ENCODE results near the gene TMEM135. TPM values are rescaled to one million over a fixed set of nuclear protein-coding genes. Genes with fewer than 3 reads are reported as not detected.

TMEM135 gene
- total RNA-seq, 1 donor, result 35.8 TPM

DNA sequence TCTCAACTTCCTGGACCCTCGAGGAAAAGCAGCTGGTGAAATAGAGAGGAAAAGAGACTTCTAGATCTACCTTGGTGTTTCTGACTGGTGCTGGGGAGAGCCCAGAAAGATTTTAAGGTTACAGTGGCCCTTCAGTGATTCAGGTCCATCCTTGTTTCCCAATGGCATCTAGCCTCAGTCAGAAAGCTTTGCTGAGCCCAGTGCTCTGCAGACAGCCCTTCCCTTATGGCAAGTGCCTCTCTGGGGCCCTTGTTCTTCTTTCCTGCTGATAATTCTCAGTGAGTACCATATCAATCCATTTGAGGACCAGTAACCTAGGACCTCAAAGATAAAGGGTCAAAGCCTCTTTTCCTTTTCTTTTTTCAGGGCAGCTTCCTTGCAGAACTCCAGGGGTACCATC lies 25.1 kb upstream of the TMEM135 start:
- TF ChIP-seq, protein P1, sequence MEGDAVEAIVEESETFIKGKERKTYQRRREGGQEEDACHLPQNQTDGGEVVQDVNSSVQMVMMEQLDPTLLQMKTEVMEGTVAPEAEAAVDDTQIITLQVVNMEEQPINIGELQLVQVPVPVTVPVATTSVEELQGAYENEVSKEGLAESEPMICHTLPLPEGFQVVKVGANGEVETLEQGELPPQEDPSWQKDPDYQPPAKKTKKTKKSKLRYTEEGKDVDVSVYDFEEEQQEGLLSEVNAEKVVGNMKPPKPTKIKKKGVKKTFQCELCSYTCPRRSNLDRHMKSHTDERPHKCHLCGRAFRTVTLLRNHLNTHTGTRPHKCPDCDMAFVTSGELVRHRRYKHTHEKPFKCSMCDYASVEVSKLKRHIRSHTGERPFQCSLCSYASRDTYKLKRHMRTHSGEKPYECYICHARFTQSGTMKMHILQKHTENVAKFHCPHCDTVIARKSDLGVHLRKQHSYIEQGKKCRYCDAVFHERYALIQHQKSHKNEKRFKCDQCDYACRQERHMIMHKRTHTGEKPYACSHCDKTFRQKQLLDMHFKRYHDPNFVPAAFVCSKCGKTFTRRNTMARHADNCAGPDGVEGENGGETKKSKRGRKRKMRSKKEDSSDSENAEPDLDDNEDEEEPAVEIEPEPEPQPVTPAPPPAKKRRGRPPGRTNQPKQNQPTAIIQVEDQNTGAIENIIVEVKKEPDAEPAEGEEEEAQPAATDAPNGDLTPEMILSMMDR (IDR thresholded peaks at IDR 0.05; ENCODE audit: extremely low read depth, low read depth, low read length), result no peak
- DNase-seq (ENCODE audit: insufficient read length, low spot score, missing footprints), result no peak

DNA sequence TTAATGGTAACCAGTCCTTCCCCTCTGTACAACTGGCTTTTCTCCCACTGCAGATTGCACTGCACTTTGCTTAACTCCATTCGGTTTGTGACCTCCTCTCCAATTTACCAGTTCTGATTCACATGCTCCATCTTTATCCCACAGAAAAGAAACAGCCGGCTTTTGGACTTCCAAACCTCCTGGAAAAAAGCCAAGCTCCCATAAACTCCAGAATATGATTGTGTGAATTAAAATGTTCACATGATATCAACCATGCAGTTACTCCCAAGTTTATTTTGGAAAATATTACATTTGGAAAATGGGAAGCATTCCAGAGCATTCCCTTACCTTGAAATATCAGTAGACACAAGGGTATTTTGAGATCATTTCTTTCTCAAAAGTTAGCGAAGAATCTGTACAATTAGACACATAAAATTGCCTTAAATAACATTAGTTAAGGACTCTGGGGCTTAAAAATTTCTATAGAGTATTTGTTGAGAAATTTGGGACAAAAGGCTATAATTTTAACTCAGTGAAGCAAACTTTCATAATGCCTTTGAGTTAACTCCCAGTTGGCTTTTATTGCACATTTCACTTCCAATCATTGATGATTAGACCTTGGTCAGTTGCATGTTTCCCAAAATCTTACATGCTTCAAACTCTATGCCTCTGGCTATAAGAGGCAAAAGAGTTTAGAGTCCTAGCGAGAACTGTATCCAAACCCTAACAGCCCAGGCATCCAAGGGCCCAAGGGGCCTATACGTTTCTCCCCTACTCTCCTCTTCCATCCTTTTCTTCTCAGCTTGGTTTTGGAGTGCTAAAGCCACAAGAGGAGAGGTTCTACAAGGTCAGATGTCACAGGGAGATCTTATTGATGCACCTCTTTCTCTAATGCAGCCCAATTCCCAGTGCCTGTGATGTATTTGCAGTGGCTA lies 23.6 kb upstream of the TMEM135 start:
- H3K4me1 ChIP-seq (ENCODE audit: insufficient read depth, low read length), result no peaks in the 10 kb centered on the region
- H3K27ac ChIP-seq (ENCODE audit: low read depth, low read length), result no peak overlapping the region
- H4K20me1 ChIP-seq (ENCODE audit: insufficient read depth, low read length), result no peaks in the 10 kb centered on the region
- H3K9me3 ChIP-seq (ENCODE audit: low read depth, low read length), result no peaks in the 10 kb centered on the region
- H3K27me3 ChIP-seq (ENCODE audit: insufficient read depth, low read length), result no peaks in the 10 kb centered on the region
- no peaks in the 10 kb centered on the region for H3K36me3 ChIP-seq (ENCODE audit: insufficient read depth, low read length)
- peak; percentile 51 for DNase-seq (ENCODE audit: insufficient read length, low spot score, missing footprints)
- H2AFZ ChIP-seq (ENCODE audit: low read length), result no peak overlapping the region
- no peaks in the 10 kb centered on the region for H3K79me2 ChIP-seq (ENCODE audit: insufficient read depth, low read length)
- TF ChIP-seq, protein P1 (IDR thresholded peaks at IDR 0.05; ENCODE audit: extremely low read depth, low read depth, low read length), result no peak
- no peak overlapping the region for H3K4me3 ChIP-seq (ENCODE audit: insufficient read depth, low read length)
- H3K4me2 ChIP-seq (ENCODE audit: insufficient read depth, low read length), result no peak overlapping the region

More for the DNA sequence above, 25.1 kb upstream of the TMEM135 start:
- Histone ChIP-seq H3K4me2 (ENCODE audit: insufficient read depth, low read length) (no peak overlapping the region), H3K27ac (ENCODE audit: low read depth, low read length) (no peak overlapping the region), H3K27me3 (ENCODE audit: insufficient read depth, low read length) (no peaks in the 10 kb centered on the region), H2AFZ (ENCODE audit: low read length) (no peak overlapping the region), H3K36me3 (ENCODE audit: insufficient read depth, low read length) (no peaks in the 10 kb centered on the region), H3K4me1 (ENCODE audit: insufficient read depth, low read length) (peaks cover 6% of the 10 kb centered on the region), H3K79me2 (ENCODE audit: insufficient read depth, low read length) (no peaks in the 10 kb centered on the region), H3K4me3 (ENCODE audit: insufficient read depth, low read length) (no peak overlapping the region), H4K20me1 (ENCODE audit: insufficient read depth, low read length) (no peaks in the 10 kb centered on the region), H3K9me3 (ENCODE audit: low read depth, low read length) (no peaks in the 10 kb centered on the region)

DNA sequence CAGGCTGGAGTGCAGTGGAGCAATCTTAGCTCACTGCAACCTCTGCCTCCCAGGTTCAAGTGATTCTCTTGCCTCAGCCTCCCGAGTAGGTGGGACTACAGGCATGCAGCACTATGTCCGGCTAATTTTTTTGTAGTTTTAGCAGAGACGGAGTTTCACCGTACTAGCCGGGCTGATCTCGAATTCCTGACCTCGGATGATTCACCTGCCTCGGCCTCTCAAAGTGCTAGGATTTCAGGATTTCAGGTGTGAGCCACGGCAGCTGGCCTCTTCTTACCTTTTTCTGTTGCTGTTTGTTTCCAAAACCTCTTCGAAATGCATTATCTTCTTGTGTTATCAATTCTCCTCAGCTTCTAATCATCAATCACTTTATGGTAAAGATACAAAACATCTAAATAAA lies 22.1 kb upstream of the TMEM135 start:
- H2AFZ ChIP-seq (ENCODE audit: low read length), result no peak overlapping the region
- no peaks in the 10 kb centered on the region for H3K9me3 ChIP-seq (ENCODE audit: low read depth, low read length)
- no peak for DNase-seq (ENCODE audit: insufficient read length, low spot score, missing footprints)
- no peak overlapping the region for H3K27ac ChIP-seq (ENCODE audit: low read depth, low read length)
- H4K20me1 ChIP-seq (ENCODE audit: insufficient read depth, low read length), result no peaks in the 10 kb centered on the region
- no peak overlapping the region for H3K4me3 ChIP-seq (ENCODE audit: insufficient read depth, low read length)
- H3K27me3 ChIP-seq (ENCODE audit: insufficient read depth, low read length), result no peaks in the 10 kb centered on the region
- H3K36me3 ChIP-seq (ENCODE audit: insufficient read depth, low read length), result no peaks in the 10 kb centered on the region
- no peaks in the 10 kb centered on the region for H3K4me1 ChIP-seq (ENCODE audit: insufficient read depth, low read length)
- no peak overlapping the region for H3K4me2 ChIP-seq (ENCODE audit: insufficient read depth, low read length)
- TF ChIP-seq, protein P1 (IDR thresholded peaks at IDR 0.05; ENCODE audit: extremely low read depth, low read depth, low read length), result no peak
- no peaks in the 10 kb centered on the region for H3K79me2 ChIP-seq (ENCODE audit: insufficient read depth, low read length)

- DNase-seq (ENCODE audit: insufficient read length, low spot score, missing footprints), result peak; percentile 27
- TF ChIP-seq, protein P1 (IDR thresholded peaks at IDR 0.05; ENCODE audit: extremely low read depth, low read depth, low read length), result no peak
- no peaks in the 10 kb centered on the region for H4K20me1 ChIP-seq (ENCODE audit: insufficient read depth, low read length)
- H3K4me1 ChIP-seq (ENCODE audit: insufficient read depth, low read length), result no peaks in the 10 kb centered on the region
- H3K4me3 ChIP-seq (ENCODE audit: insufficient read depth, low read length), result no peak overlapping the region
- no peak overlapping the region for H3K27ac ChIP-seq (ENCODE audit: low read depth, low read length)
- no peaks in the 10 kb centered on the region for H3K36me3 ChIP-seq (ENCODE audit: insufficient read depth, low read length)
- no peak overlapping the region for H3K4me2 ChIP-seq (ENCODE audit: insufficient read depth, low read length)
- H3K79me2 ChIP-seq (ENCODE audit: insufficient read depth, low read length), result no peaks in the 10 kb centered on the region
- no peaks in the 10 kb centered on the region for H3K27me3 ChIP-seq (ENCODE audit: insufficient read depth, low read length)
- peak overlapping the region; percentile 54 for H2AFZ ChIP-seq (ENCODE audit: low read length)
- no peaks in the 10 kb centered on the region for H3K9me3 ChIP-seq (ENCODE audit: low read depth, low read length)
Measured at GRCh38 chr11:87019613-87020271, 18.0 kb upstream of the TMEM135 start.

All from osteoblast (primary cell).